Non-pigmented ciliary epithelial cell (primary cell): ENCODE data around the gene PIANP.
"Not testable (repeated sequence)": the region's sequence is repeated elsewhere in the genome, so short reads cannot be mapped to it uniquely, and the experiment has no call there.

Experiments used
- DNase-seq: peaks from one replicate; pipeline ENCODE4 v3.0.0-alpha.2; 2010; ENCODE audit warnings: low read depth

PIANP gene

GRCh38 chr12:6700646-6701051 is at the start of gene PIANP:
Gene PIANP, minus strand, starts transcription at chr12:6700815. Its CDS starts 2,754 bp downstream, at chr12:6698061.
- no peak for DNase-seq

GRCh38 chr12:6748761-6749160 is 48.1 kb upstream of the PIANP start:
- DNase-seq = no peak

GRCh38 chr12:6747216-6747615 is 46.6 kb upstream of the PIANP start:
- DNase-seq = no peak

GRCh38 chr12:6745741-6746525 is 45.3 kb upstream of the PIANP start:
- DNase-seq = no peak

- DNase-seq = not testable (repeated sequence)
Observed at GRCh38 chr12:6743300-6743699, 42.7 kb upstream of the PIANP start.

- no peak for DNase-seq
Observed at GRCh38 chr12:6742834-6743233, 42.2 kb upstream of the PIANP start.

- DNase-seq = not testable (repeated sequence)
Observed at GRCh38 chr12:6742080-6742479, 41.5 kb upstream of the PIANP start.

- DNase-seq = no peak
Observed at GRCh38 chr12:6736754-6737153, 36.1 kb upstream of the PIANP start.

GRCh38 chr12:6735448-6736191 is 35.0 kb upstream of the PIANP start:
- DNase-seq = no peak

- no peak for DNase-seq
Observed at GRCh38 chr12:6734506-6735387, 34.1 kb upstream of the PIANP start.

GRCh38 chr12:6730169-6730568 is 29.6 kb upstream of the PIANP start:
- DNase-seq = no peak

- no peak for DNase-seq
Observed at GRCh38 chr12:6729186-6729585, 28.6 kb upstream of the PIANP start.

- no peak for DNase-seq
Observed at GRCh38 chr12:6725350-6725749, 24.7 kb upstream of the PIANP start.

GRCh38 chr12:6724409-6724797 is 23.8 kb upstream of the PIANP start:
- no peak for DNase-seq

GRCh38 chr12:6723607-6724408 is 23.2 kb upstream of the PIANP start, which contains the start of gene COPS7A:
Gene COPS7A, plus strand, starts transcription at chr12:6724046. Its CDS starts 611 bp downstream, at chr12:6724657.
- peak; percentile 93 for DNase-seq

GRCh38 chr12:6722863-6723262 is 22.2 kb upstream of the PIANP start:
- DNase-seq = no peak

GRCh38 chr12:6716874-6717437 is 16.3 kb upstream of the PIANP start:
- no peak for DNase-seq

- not testable (repeated sequence) for DNase-seq
Observed at GRCh38 chr12:6716031-6716873, 15.6 kb upstream of the PIANP start.

GRCh38 chr12:6708960-6709394 is 8.4 kb upstream of the PIANP start:
- no peak for DNase-seq

- not testable (repeated sequence) for DNase-seq
Observed at GRCh38 chr12:6708351-6708750, 7.7 kb upstream of the PIANP start.
